Testis (tissue), 3 donors: ENCODE measurements around the gene DHPS. TPM values are rescaled to one million over a fixed set of nuclear protein-coding genes. Genes with fewer than 3 reads are reported as not detected.

Experiments used
- DNase-seq: peaks from one replicate; pipeline ENCODE4 v3.0.0-alpha.2; 2019
- H3K27ac ChIP-seq, 2 donors: fragments of 200-600 bp; sonication (generic); one replicate each; pipeline ENCODE4 v1.5.1; 2019
- H3K27me3 ChIP-seq: fragments of 200-600 bp; sonication (generic); one replicate; pipeline ENCODE4 v1.5.1; 2019
- H3K36me3 ChIP-seq: fragments of 200-600 bp; sonication (generic); one replicate; pipeline ENCODE4 v1.5.1; 2017; ENCODE audit warnings: low read depth; ENCODE audit errors: missing control alignments
- H3K4me1 ChIP-seq: fragments of 200-600 bp; sonication (generic); one replicate; pipeline ENCODE4 v1.5.1; 2019
- H3K4me3 ChIP-seq, 2 donors: fragments of 200-600 bp; sonication (generic); one replicate each; pipeline ENCODE4 v1.5.1; 2017 to 2019
- H3K9me3 ChIP-seq: fragments of 200-600 bp; sonication (generic); one replicate; pipeline ENCODE4 v1.5.1; 2017
- POLR2A ChIP-seq: fragments of 450-650 bp; IDR thresholded peaks from one replicate; pipeline ENCODE4 v1.6.1; 2017; ENCODE audit warnings: antibody characterized with exemption, mild to moderate bottlenecking, moderate library complexity
- WGBS, 2 donors: methylation state at CpG; one replicate each; pipeline ENCODE4 v1.1.5; 2018; 5-methylcytosine and 5-hydroxymethylcytosine counted together
- intact Hi-C: fragments of 100-400 bp; cut with DNase I; formaldehyde crosslinking; loops from one replicate; pipeline ENCODE4 v1.15.1; 2023; ENCODE audit warnings: low total_unique reads
- polyA plus RNA-seq: library from polyadenylated mRNA; stranded (reverse); fragments of 350-450 nt; fragmentation: Illumina TruSeq; extraction: RNeasy Lipid Tissue Mini Kit (QIAGEN cat#74804); gene quantifications from one replicate; pipeline ENCODE4 v1.2.3, GENCODE V29; 2014; ENCODE audit warnings: low read depth, low replicate concordance; ENCODE audit not compliant: insufficient read depth
- total RNA-seq, 2 donors: library from RNA; depleted of rRNA; stranded (reverse); fragments of >200 nt; gene quantifications; one replicate each; pipeline ENCODE4 v1.2.3, GENCODE V29; 2016
- TF ChIP-seq, protein P1 (sequence below), 3 experiments: fragments of 450-650 bp in 2 of 3; fragments of 200-600 bp in 1 of 3; sonication (generic) in 1 of 3; IDR thresholded peaks; one replicate each; pipeline ENCODE4 v1.5.1; 2016 to 2019; ENCODE audit warnings: antibody characterized with exemption in 3 of 3, mild to moderate bottlenecking in 2 of 3, moderate library complexity in 1 of 3

DHPS gene
- total and polyA plus RNA-seq, 3 donors from 2014 or later = 50.2 to 119 (median 85.9) TPM

DNA sequence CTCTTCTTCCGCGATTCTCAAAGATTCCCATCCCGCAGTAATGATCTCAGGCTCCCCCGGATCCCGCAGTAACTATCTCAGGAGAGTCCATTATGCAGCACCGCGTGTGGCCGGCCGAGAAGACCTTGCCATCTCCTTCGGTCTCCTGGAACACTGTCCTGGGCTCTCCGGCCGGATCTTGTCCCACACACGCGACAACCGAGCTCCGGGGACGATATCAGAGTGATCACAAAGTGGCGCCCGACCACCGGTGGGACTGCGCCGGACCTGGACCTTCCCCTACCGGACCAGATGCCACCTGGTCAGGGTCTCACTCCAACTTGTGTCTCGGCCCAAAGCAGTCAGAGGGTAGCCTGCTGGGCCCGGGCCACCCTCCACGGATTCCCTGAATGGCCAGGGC lies 39.2 kb downstream of the DHPS start:
- intact Hi-C loops = no loop called here
- no peak overlapping the region for H3K27ac ChIP-seq
- no peak for DNase-seq
- H3K9me3 ChIP-seq = no peaks in the 10 kb centered on the region
- TF ChIP-seq, protein P1, sequence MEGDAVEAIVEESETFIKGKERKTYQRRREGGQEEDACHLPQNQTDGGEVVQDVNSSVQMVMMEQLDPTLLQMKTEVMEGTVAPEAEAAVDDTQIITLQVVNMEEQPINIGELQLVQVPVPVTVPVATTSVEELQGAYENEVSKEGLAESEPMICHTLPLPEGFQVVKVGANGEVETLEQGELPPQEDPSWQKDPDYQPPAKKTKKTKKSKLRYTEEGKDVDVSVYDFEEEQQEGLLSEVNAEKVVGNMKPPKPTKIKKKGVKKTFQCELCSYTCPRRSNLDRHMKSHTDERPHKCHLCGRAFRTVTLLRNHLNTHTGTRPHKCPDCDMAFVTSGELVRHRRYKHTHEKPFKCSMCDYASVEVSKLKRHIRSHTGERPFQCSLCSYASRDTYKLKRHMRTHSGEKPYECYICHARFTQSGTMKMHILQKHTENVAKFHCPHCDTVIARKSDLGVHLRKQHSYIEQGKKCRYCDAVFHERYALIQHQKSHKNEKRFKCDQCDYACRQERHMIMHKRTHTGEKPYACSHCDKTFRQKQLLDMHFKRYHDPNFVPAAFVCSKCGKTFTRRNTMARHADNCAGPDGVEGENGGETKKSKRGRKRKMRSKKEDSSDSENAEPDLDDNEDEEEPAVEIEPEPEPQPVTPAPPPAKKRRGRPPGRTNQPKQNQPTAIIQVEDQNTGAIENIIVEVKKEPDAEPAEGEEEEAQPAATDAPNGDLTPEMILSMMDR (IDR thresholded peaks at IDR 0.05) = no peak
- TF ChIP-seq POLR2A = no peak
- no peak overlapping the region for H3K4me3 ChIP-seq
- H3K4me1 ChIP-seq = peaks cover 5% of the 10 kb centered on the region
- no peaks in the 10 kb centered on the region for H3K36me3 ChIP-seq
- 70 to 72% methylated on average over 22 to 26 of the region's 26 CpGs for WGBS, 2 donors
- no peaks in the 10 kb centered on the region for H3K27me3 ChIP-seq

DNA sequence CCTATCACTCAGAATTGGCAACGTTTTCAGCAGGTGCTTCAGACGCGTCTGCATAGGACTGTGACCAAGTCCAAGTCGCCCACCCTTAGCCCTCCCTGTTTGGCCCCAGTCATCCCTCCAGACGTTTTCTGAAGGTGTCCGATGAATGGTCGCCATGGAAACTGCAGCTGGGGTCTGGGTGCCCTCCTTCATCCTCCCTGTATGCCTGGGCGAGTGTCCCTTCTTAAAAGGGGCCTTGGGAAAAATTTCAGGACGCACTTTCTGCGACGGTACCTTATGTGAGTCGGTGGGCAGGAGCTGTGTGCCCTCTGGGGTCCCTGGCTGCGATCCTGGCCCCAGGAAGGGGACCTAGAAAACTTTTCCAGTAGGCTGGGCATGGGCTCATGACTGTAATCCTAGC lies 40.2 kb downstream of the DHPS start:
- H3K4me3 ChIP-seq = no peak overlapping the region
- TF ChIP-seq, protein P1 (IDR thresholded peaks at IDR 0.05) = no peak
- TF ChIP-seq POLR2A = no peak
- intact Hi-C loops = no loop called here
- H3K36me3 ChIP-seq = no peaks in the 10 kb centered on the region
- no peak overlapping the region for H3K27ac ChIP-seq
- peaks cover 5% of the 10 kb centered on the region for H3K4me1 ChIP-seq
- 34 to 61% methylated on average over 7 to 13 of the region's 13 CpGs for WGBS, 2 donors
- H3K27me3 ChIP-seq = no peaks in the 10 kb centered on the region
- H3K9me3 ChIP-seq = no peaks in the 10 kb centered on the region
- DNase-seq = no peak

GRCh38 chr19:12639901-12640613 lies 41.6 kb downstream of the DHPS start:
- Histone ChIP-seq H3K27me3 (no peaks in the 10 kb centered on the region), H3K9me3 (no peaks in the 10 kb centered on the region), H3K27ac (no peak overlapping the region), H3K4me1 (peaks cover 5% of the 10 kb centered on the region), H3K36me3 (no peaks in the 10 kb centered on the region), H3K4me3 (no peak overlapping the region)
- peak; percentile 79 for DNase-seq
- intact Hi-C loops = no loop called here
- 9 to 28% methylated on average over 15 to 38 of the region's 39 CpGs for WGBS, 2 donors
- TF ChIP-seq POLR2A = no peak
- TF ChIP-seq, protein P1 (IDR thresholded peaks at IDR 0.05) = peak in 2 of 3 experiments; percentile 59 to 64

- Histone ChIP-seq H3K4me3 (peak overlapping the region in 1 of 2 donors; percentile 13), H3K9me3 (no peaks in the 10 kb centered on the region), H3K27ac (no peak overlapping the region), H3K4me1 (peaks cover 5% of the 10 kb centered on the region), H3K36me3 (no peaks in the 10 kb centered on the region), H3K27me3 (no peaks in the 10 kb centered on the region)
- intact Hi-C loops = no loop called here
- 64 to 70% methylated on average over 22 of the region's 22 CpGs for WGBS, 2 donors
- DNase-seq = no peak
- TF ChIP-seq, protein P1 (IDR thresholded peaks at IDR 0.05) = no peak
- TF ChIP-seq POLR2A = no peak
Measured at GRCh38 chr19:12638611-12639182, 43.0 kb downstream of the DHPS start.
